ENCODE measurements around the gene CDT1.
"Not testable (repeated sequence)": the region's sequence is repeated elsewhere in the genome, so short reads cannot be mapped to it uniquely, and the experiment has no call there.

Gene CDT1

GRCh38 chr16:88769617-88770460 is 33.8 kb upstream of the CDT1 start:
- peak; percentile 32 to 38 for DNase-seq

- peak in 1 of 2 donors; percentile 23 for DNase-seq
Measured at GRCh38 chr16:88770461-88771293, 32.9 kb upstream of the CDT1 start.

GRCh38 chr16:88771294-88771772 is 32.3 kb upstream of the CDT1 start:
- DNase-seq, result no peak

DNA sequence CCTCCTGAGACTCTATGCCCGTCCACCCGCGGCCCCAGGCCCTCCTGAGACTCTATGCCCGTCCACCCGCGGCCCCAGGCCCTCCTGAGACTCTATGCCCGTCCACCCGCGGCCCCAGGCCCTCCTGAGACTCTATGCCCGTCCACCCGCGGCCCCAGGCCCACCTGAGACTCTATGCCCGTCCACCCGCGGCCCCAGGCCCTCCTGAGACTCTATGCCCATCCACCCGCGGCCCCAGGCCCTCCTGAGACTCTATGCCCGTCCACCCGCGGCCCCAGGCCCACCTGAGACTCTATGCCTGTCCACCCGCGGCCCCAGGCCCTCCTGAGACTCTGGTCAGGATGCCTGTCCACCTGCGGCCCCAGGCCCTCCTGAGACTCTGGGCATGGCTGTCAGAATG is 31.8 kb upstream of the CDT1 start:
- DNase-seq, result not testable (repeated sequence)

GRCh38 chr16:88772871-88773811 is 30.4 kb upstream of the CDT1 start:
- no peak for DNase-seq

- peak in 1 of 2 donors; percentile 26 for DNase-seq
Measured at GRCh38 chr16:88773812-88774291, 29.7 kb upstream of the CDT1 start.

GRCh38 chr16:88774544-88775393 is 28.8 kb upstream of the CDT1 start:
- no peak for DNase-seq

- no peak for DNase-seq
Measured at GRCh38 chr16:88775825-88776224, 27.8 kb upstream of the CDT1 start.

- no peak for DNase-seq
Measured at GRCh38 chr16:88777471-88778270, 25.9 kb upstream of the CDT1 start.

DNA sequence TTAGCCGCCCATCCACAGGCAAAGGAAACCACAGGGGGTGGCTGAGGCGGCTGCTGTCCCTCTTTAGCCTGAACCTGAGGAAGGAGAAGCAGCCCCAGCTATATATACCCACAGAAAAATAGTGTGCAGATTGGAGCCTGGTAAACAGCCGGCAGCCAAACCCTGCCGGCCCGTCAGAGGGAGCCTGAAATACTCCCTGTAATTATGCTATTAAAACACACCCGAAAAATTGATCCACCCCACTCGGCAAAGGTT is 25.4 kb upstream of the CDT1 start:
- DNase-seq, result no peak

DNA sequence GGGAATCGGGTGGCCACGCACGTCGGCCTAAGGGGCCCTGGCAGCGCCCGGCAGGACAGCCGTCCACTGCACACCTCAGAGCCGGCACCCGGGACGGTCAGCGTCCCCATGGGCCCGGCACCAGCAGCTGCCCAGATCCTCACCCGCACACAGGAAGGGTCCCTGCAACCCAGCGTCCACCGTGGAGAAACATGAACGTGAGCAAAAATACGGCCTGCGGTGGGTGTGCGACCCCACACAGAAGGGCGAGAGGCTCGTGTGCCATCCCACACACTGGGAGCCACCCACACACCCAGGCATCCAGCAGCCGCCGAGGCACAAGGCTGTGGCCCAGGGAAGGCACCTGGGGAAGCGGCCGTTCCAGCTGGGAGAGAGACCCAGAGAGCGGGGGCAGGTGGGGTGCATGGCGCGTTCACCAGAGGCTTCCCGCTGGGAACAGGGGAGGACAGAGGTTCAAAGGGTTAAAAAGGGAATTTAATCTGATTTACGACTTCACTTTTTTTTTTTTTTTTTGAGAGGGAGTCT is 25.0 kb upstream of the CDT1 start:
- DNase-seq, result no peak

DNA sequence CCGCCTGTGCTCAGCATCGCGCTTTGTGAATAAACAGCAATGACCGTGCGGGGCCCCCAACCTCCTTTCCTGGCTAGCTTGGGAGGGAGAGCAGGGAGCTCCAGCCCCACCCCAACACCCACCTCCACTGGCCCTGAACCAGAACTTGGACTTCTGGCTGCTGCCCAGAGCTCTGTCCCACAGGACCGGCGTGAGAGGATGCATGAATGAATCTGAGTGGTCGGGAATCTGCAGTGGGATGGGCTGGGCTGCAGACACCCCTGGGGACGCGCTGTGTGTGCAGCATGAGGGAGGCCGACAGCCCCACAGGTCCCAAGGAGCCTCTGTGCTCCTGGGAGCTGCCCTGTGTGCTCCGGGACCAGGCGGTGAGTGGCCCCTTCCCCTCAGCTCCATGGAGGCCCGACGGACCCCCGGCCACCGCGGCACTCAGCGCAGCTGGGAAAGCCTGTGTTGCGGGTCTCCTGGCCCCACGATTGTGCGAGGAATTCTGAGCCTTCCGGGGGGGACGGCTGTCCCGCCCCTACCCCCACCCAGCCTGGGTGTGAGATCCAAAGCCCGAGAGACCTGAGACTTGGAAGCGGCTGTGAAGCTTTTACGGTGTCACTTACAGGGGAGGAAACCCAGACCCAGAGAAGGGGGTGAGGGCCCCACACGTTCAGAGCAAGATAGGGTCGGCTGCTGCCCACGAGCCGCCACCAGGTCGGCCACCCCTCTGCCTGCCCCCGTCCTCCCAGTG is 24.0 kb upstream of the CDT1 start:
- DNase-seq, result no peak

GRCh38 chr16:88780142-88781062 is 23.2 kb upstream of the CDT1 start:
- no peak for DNase-seq

GRCh38 chr16:88781140-88782077 is 22.2 kb upstream of the CDT1 start:
- DNase-seq, result peak; percentile 74 to 77

DNA sequence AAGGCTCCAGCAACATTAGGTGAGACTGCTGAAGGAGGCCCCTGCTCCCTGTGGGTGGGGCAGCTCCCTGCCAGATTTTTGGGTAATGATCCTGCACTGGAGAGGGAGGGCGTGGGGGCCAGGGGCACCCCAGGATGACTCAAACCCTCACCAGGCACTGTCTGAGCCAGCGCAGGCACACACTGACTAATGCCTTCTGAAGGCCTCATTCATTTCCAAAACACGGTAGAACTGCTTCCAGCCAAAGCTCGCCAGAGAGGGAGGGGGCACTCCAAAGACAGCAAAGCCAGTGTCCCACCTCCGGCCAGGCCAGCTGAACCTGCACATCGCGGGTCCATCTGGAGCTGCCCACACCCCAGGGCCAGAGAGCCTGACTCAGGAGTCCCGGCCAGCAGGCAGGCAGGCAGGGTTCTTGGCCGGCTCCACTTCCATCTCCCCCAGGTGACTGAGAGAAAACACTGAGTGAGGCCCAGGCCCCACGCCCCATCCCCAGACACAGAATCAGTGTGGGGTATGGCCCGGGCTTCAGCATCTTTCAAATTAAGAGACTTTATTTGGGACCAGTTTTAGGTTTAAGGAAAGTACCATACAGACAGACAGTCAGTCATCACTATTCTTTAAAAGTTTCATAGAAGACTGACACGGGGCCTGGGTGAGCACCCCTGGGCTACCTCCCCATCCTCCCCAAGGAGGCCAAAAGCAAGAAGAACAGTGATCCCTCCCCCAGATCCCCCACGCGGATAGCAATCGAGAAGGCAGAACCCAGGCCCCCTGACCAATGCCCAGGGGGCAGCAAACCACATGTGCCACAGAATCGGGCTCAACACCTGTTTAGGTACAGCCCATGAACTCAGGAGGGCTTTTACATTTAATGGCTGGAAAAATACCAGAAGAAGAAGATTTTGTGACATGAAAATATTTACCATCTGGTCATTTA is 20.9 kb upstream of the CDT1 start:
- DNase-seq, result peak; percentile 83 to 86

- peak in 1 of 2 donors; percentile 17 for DNase-seq
Measured at GRCh38 chr16:88783391-88784073, 20.1 kb upstream of the CDT1 start.
